ENCODE measurements around the gene TLR6.
"Not testable (repeated sequence)": the region's sequence is repeated elsewhere in the genome, so short reads cannot be mapped to it uniquely, and the experiment has no call there.

The TLR6 gene

DNA sequence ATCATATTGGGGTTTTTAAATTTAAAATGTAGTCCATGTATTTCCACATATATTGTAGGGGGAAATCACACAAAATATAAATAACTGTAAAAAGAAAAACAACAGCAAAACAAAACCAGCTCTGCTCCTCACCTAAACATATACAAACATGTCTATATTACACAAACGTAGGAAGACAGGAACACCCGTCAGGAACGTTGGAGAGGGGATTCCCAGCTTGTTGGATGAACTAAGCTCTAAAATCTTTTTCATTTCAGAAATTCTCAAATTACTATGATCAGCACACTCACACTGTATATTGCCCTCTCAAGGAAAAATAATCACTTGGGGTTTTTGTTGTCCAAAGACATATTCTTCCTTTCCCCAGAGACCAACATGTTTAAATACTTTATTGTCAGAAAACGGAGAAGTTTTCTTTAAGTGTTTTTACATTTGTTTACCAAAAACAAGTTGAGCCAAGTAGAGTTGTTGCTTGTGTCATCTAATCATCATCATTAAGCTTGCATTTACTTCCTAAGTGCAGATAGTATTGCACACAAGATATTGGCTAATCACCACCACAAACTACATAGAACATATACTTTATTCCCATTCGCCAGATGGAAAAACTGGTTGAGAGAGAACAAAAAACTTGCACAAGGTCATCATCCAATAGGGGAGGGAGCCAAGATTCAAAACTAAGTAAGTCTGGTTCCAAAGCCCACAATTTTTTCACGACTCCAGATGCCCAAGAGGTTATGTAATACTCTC, 71.4 kb downstream of the TLR6 start:
- no peak for DNase-seq

DNA sequence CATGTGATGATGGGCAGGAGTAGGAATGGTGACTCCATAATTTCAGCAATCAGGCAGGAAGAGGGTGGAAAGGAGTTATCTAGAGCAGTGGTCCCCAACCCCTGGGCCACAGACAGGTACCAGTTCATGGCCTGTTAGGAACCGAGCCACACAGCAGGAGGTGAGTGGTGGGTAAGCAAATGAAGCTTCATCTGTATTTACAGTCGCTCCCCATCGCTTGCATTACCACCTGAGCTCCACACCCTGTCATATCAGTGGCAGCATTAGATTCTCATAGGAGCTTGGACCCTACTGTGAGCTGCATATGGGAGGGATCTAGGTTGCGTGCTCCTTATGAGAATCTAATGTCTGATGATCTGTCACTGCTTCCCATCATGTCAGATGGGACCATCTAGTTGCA, 72.5 kb downstream of the TLR6 start:
- no peak for DNase-seq

- DNase-seq, result no peak
Measured at GRCh38 chr4:38783109-38783460, 73.5 kb downstream of the TLR6 start.

DNA sequence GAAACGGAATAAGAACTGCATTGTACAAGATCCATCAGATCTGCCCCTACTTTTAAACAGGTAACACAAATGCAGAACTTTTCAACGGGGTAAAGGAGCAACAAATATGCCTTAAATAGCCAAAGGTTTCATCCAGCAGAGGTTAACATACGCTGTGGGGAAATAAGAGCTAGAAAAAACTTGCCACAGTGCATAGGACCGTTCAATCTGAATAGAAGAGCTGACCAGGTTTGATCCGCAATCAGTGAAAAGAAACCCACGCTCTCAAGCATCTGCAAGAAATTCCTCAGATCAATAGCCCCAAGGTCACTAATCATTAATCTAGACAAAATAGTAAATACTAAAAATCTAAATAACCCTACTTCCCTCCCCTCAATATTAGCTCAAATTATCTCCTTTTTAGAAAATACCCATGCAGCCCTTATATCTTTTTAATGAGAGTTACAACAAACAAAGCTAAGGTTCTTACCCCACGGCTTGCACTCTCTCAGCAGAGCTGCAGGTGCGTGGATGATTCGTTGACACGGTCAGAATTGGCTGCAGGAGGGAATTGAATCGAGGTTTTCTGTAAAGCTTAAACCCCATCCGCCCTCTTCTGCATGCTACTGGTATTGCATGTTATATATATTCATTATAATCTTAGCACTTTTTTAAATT, 74.0 kb downstream of the TLR6 start, which contains the start of gene TLR10:
Gene TLR10, minus strand, starts transcription at position 539 of the 657 bp plus-strand sequence. CDS start 7,400 bp downstream, outside the sequence.
- peak; percentile 43 for DNase-seq

DNA sequence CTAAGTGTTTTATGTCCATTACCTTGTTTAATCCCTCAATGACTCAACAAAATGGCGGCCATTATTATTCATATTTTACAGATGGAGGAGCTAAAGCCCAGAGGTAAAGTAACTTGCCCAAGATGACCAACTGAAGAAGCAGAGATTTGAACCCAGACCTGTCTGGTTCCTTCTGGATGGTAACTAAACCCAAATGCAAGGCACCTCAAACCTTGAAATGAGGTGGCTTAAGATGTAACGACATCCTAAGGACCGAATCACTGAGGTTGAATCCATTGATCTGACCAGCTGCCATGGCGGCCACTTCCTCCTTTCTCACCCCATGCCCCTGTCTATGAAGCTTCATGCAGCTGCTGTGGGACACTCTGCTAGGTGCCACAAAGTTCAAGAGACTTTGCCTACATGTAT, 74.8 kb downstream of the TLR6 start:
- no peak for DNase-seq

GRCh38 chr4:38780833-38781484, 75.7 kb downstream of the TLR6 start:
- DNase-seq, result no peak

DNA sequence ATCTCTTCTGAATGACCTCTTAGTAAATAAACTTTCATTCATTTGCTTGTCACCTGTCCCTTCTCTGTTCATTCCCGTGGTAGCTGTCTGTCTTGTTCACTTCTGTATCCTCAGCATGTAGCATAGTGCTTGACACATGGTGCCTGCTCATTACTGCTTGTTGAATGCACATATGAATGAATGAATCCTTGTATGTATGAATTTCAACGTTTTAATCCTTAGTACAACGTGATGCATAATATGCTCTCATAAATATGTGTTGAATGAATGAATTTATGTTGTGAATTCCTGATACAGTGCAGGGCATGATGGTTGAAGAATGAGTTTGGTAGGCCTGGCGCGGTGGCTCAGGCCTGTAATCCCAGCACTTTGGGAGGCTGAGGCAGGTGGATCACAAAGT, 76.8 kb downstream of the TLR6 start:
- DNase-seq, result no peak

DNA sequence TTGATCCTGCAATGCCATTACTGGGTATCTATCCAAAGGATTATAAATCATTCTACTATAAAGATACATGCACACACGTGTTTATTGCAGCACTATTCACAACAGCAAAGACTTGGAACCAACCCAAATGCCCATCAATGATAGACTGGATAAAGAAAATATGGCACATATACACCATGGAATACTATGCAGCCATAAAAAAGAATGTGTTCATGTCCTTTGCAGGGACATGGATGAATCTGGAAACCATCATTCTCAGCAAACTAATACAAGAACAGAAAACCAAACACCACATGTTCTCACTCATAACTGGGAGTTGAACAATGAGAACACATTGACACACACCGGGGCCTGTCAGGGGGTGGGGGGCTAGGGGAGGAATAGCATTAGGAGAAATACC, 78.7 kb downstream of the TLR6 start:
- DNase-seq, result not testable (repeated sequence)

- DNase-seq, result no peak
Measured at GRCh38 chr4:38775326-38775725, 81.3 kb downstream of the TLR6 start.

GRCh38 chr4:38774181-38774955, 82.2 kb downstream of the TLR6 start:
- DNase-seq, result no peak

Measured in NCI-H146 (cell line).